SK-N-SH (cell line): Measurements from ENCODE around the gene ASZ1. TPM values are rescaled to one million over a fixed set of nuclear protein-coding genes. Genes with fewer than 3 reads are reported as not detected.

Source experiments
- CTCF ChIA-PET: fragments of 300-600, 350-600 bp; formaldehyde crosslinking; extraction: SDS; loops from one replicate; lab custom pipeline; 2021; lab: Yijun Ruan, JAX
- POLR2A ChIA-PET: fragments of 350-600 bp; sonication (Branson Sonifier 250); formaldehyde crosslinking; extraction: SDS; loops from one replicate; lab custom pipeline; 2020; ENCODE audit warnings: antibody characterized with exemption, inconsistent platforms; lab: Yijun Ruan, JAX
- DNase-seq: peaks from one replicate; pipeline ENCODE4 v3.0.0; 2012
- H2AFZ ChIP-seq: fragments of 200-600 bp; sonication (generic); 2 replicates; pipeline ENCODE4 v1.8.1; 2016; ENCODE audit warnings: antibody characterized with exemption, mild to moderate bottlenecking, low read depth
- H3F3A ChIP-seq: fragments of 200-600 bp; sonication (generic); replicated peaks from 2 replicates; pipeline ENCODE3; 2016; ENCODE audit warnings: antibody characterized with exemption, mild to moderate bottlenecking; ENCODE audit not compliant: insufficient read depth
- H3K27ac ChIP-seq, 2 experiments: fragments of 200-500 bp in 1 of 2; fragments of 200-600 bp in 1 of 2; sonication (Bioruptor generic) in 1 of 2; sonication (generic), shearing (Covaris generic) in 1 of 2; 2 replicates each; pipeline versions ENCODE4 v1.5.1 to v1.6.1; 2014 to 2016; ENCODE audit warnings: low read depth in 2 of 2, inconsistent platforms in 1 of 2, low read length in 1 of 2, mild to moderate bottlenecking in 1 of 2, mixed read lengths in 1 of 2
- H3K27me3 ChIP-seq: fragments of 200-600 bp; sonication (generic), shearing (Covaris generic); 2 replicates; pipeline ENCODE4 v1.6.1; 2016; ENCODE audit warnings: mixed run types; ENCODE audit not compliant: insufficient read depth
- H3K36me3 ChIP-seq, 2 experiments: fragments of 200-500 bp in 1 of 2; fragments of 200-600 bp in 1 of 2; sonication (Bioruptor generic) in 1 of 2; sonication (generic) in 1 of 2; replicated peaks in 1 of 2; 2 replicates each; pipeline versions ENCODE3 to v1.5.1; 2014 to 2016; ENCODE audit warnings: low read length in 1 of 2, mild to moderate bottlenecking in 1 of 2; ENCODE audit not compliant: insufficient read depth in 2 of 2, control insufficient read depth in 1 of 2
- H3K4me1 ChIP-seq, 2 experiments: fragments of 200-500 bp in 1 of 2; fragments of 200-600 bp in 1 of 2; sonication (Bioruptor generic) in 1 of 2; sonication (generic), shearing (Covaris generic) in 1 of 2; 2 replicates each; pipeline versions ENCODE4 v1.5.1 to v1.6.1; 2014 to 2016; ENCODE audit warnings: low read depth in 1 of 2, low read length in 1 of 2, mixed run types in 1 of 2; ENCODE audit not compliant: insufficient read depth in 2 of 2, control insufficient read depth in 1 of 2
- H3K4me2 ChIP-seq: fragments of 200-600 bp; sonication (generic), shearing (Covaris generic); 2 replicates; pipeline ENCODE4 v1.6.1; 2017; ENCODE audit warnings: mixed run types
- H3K4me3 ChIP-seq, 2 experiments: fragments of 200-500 bp in 1 of 2; fragments of 200-600 bp in 1 of 2; sonication (Bioruptor generic) in 1 of 2; sonication (generic), shearing (Covaris generic) in 1 of 2; 2 replicates each; pipeline versions ENCODE4 v1.5.1 to v1.8.1; 2014 to 2016; ENCODE audit warnings: low read depth in 2 of 2, inconsistent platforms in 1 of 2, low read length in 1 of 2, mild to moderate bottlenecking in 1 of 2, mixed read lengths in 1 of 2, moderate library complexity in 1 of 2
- H3K79me2 ChIP-seq: fragments of 200-600 bp; sonication (generic); 2 replicates; pipeline ENCODE4 v1.8.1; 2017; ENCODE audit warnings: mild to moderate bottlenecking; ENCODE audit not compliant: insufficient read depth
- H3K9ac ChIP-seq: fragments of 200-600 bp; sonication (generic); 2 replicates; pipeline ENCODE4 v1.6.1; 2017; ENCODE audit warnings: mixed run types
- H3K9me2 ChIP-seq: fragments of 200-600 bp; sonication (generic); 2 replicates; pipeline ENCODE4 v1.6.1; 2017; ENCODE audit warnings: mixed run types
- H3K9me3 ChIP-seq: fragments of 200-600 bp; sonication (generic); 2 replicates; pipeline ENCODE4 v1.6.1; 2017; ENCODE audit warnings: mixed run types, mild to moderate bottlenecking, moderate library complexity
- H4K20me1 ChIP-seq: fragments of 200-600 bp; sonication (generic); 2 replicates; pipeline ENCODE4 v1.6.1; 2017; ENCODE audit warnings: mild to moderate bottlenecking, mixed run types; ENCODE audit not compliant: insufficient read depth
- CTCF ChIP-seq: fragments of 200-600 bp; sonication (generic); IDR thresholded peaks from 2 replicates; pipeline ENCODE4 v1.6.1; 2017; ENCODE audit warnings: antibody characterized with exemption, mild to moderate bottlenecking, moderate library complexity
- ELF1 ChIP-seq: IDR thresholded peaks from 2 replicates; pipeline ENCODE4 v1.4.0; 2012
- EP300 ChIP-seq, 2 experiments: IDR thresholded peaks; 2 replicates each; pipeline versions ENCODE4 v1.4.0 to v1.6.1; 2012; ENCODE audit warnings: borderline replicate concordance in 1 of 2, low read depth in 1 of 2, low read length in 1 of 2
- FOXM1 ChIP-seq: IDR thresholded peaks from 2 replicates; pipeline ENCODE4 v1.4.0; 2012; ENCODE audit warnings: low read depth, mild to moderate bottlenecking
- GATA2 ChIP-seq: sonication (generic); formaldehyde crosslinking; IDR thresholded peaks from 2 replicates; pipeline ENCODE4 v1.5.0; 2020; ENCODE audit warnings: mild to moderate bottlenecking, missing genetic modification reagents
- MXI1 ChIP-seq: IDR thresholded peaks from 2 replicates; pipeline ENCODE4 v1.6.1; 2012; ENCODE audit warnings: mild to moderate bottlenecking, low read depth, low read length, improper control_type of control experiment
- POLR2AphosphoS5 ChIP-seq: IDR thresholded peaks from 2 replicates; pipeline ENCODE4 v1.6.1; 2012; ENCODE audit warnings: low read depth, low read length
- RCOR1 ChIP-seq: fragments of 150-350 bp; IDR thresholded peaks from 2 replicates; pipeline ENCODE4 v1.6.1; 2017; ENCODE audit warnings: antibody characterized with exemption, low read length
- SIN3A ChIP-seq: IDR thresholded peaks from 2 replicates; pipeline ENCODE4 v1.6.1; 2012; ENCODE audit warnings: low read depth, mild to moderate bottlenecking, low read length, moderate library complexity, borderline replicate concordance
- SMC3 ChIP-seq: IDR thresholded peaks from 2 replicates; pipeline ENCODE4 v1.6.1; 2012; ENCODE audit warnings: low read depth, low read length, improper control_type of control experiment
- TCF12 ChIP-seq: IDR thresholded peaks from 2 replicates; pipeline ENCODE4 v1.4.0; 2012
- USF1 ChIP-seq: IDR thresholded peaks from 2 replicates; pipeline ENCODE4 v1.4.0; 2012; ENCODE audit warnings: low read depth, borderline replicate concordance
- ZBTB33 ChIP-seq: IDR thresholded peaks from 2 replicates; pipeline ENCODE4 v1.4.0; 2012; ENCODE audit warnings: low read depth, borderline replicate concordance
- WGBS: methylation state at CpG from one replicate; pipeline ENCODE4 v1.1.6; 2017; ENCODE audit warnings: low lambda C conversion rate; 5-methylcytosine and 5-hydroxymethylcytosine counted together
- polyA plus RNA-seq, 3 experiments: library from polyadenylated mRNA; depleted of rRNA; stranded (reverse); fragments of >200 nt; gene quantifications; 2 replicates each; pipeline ENCODE4 v1.2.3, GENCODE V29; 2012

Gene ASZ1
- polyA plus RNA-seq, 1 of the 3 experiments (the other 2 are of a cell fraction), result not detected

GRCh38 chr7:117375380-117375779, 51.9 kb downstream of the ASZ1 start:
- Histone ChIP-seq H3K79me2 (no peaks in the 10 kb centered on the region), H3K4me3 (no peak overlapping the region), H3K36me3 (no peaks in the 10 kb centered on the region), H3K9ac (no peak overlapping the region), H2AFZ (no peak overlapping the region), H4K20me1 (no peaks in the 10 kb centered on the region), H3K9me3 (no peaks in the 10 kb centered on the region), H3K9me2 (no peaks in the 10 kb centered on the region), H3K4me1 (no peaks in the 10 kb centered on the region), H3K4me2 (no peak overlapping the region), H3F3A (no peaks in the 10 kb centered on the region), H3K27ac (no peak overlapping the region), H3K27me3 (peaks cover 5% of the 10 kb centered on the region; the same call in 1 of the 2 replicates)
- ChIA-PET POLR2A (no interaction called here), CTCF (interaction anchor here (0.9 to 2.2 kb wide), 3 partner anchors 35 to 161 kb away, joined by 3 to 7 read pairs (median 5); no protein-coding TSS in a partner anchor)
- TF ChIP-seq CTCF (peak; percentile 41), ELF1 (no peak)
- WGBS, result 4% methylated on average over 2 of the region's 2 CpGs
- no peak for DNase-seq

- Histone ChIP-seq H3K9me2 (no peaks in the 10 kb centered on the region), H3K79me2 (no peaks in the 10 kb centered on the region), H3K9me3 (no peaks in the 10 kb centered on the region), H3K36me3 (no peaks in the 10 kb centered on the region), H3K27me3 (peaks cover 16% of the 10 kb centered on the region; the same call in 1 of the 2 replicates), H3F3A (no peaks in the 10 kb centered on the region), H3K4me2 (no peak overlapping the region), H4K20me1 (no peaks in the 10 kb centered on the region), H3K9ac (no peak overlapping the region), H3K27ac (no peak overlapping the region), H3K4me1 (no peaks in the 10 kb centered on the region), H3K4me3 (no peak overlapping the region), H2AFZ (no peak overlapping the region)
- 5% methylated on average over 1 of the region's 1 CpG for WGBS
- ChIA-PET CTCF (interaction anchor here (0.9 to 1.6 kb wide), 2 partner anchors 23 to 28 kb away, joined by 4 to 8 read pairs; no protein-coding TSS in a partner anchor), POLR2A (no interaction called here)
- TF ChIP-seq EP300 (IDR thresholded peaks at IDR 0.05; ENCODE audit: borderline replicate concordance in 1 of 2, low read depth in 1 of 2, low read length in 1 of 2), result no peak
- no peak for DNase-seq
These were observed 55.2 kb downstream of the ASZ1 start for GRCh38 chr7:117372073-117372472.

- Histone ChIP-seq H3K9ac (no peak overlapping the region), H2AFZ (no peak overlapping the region), H3K4me2 (no peak overlapping the region), H4K20me1 (no peaks in the 10 kb centered on the region), H3K4me1 (no peaks in the 10 kb centered on the region), H3K9me3 (0 out of 2 replicates have a peak, but pooled peaks cover 7% of the 10 kb centered on the region), H3K36me3 (no peaks in the 10 kb centered on the region), H3F3A (no peaks in the 10 kb centered on the region), H3K79me2 (no peaks in the 10 kb centered on the region), H3K4me3 (no peak overlapping the region), H3K27me3 (peaks cover 13% of the 10 kb centered on the region; the same call in 1 of the 2 replicates), H3K27ac (no peak overlapping the region), H3K9me2 (no peaks in the 10 kb centered on the region; the same call in 1 of the 2 replicates)
- ChIA-PET CTCF (interaction anchor here (0.6 to 1.9 kb wide), 2 partner anchors 41 to 267 kb away, joined by 3 to 6 read pairs; no protein-coding TSS in a partner anchor), POLR2A (no interaction called here)
- DNase-seq, result no peak
- TF ChIP-seq CTCF, result no peak
- TF ChIP-seq USF1, result no peak
- no peak for TF ChIP-seq MXI1
- TF ChIP-seq ZBTB33, result no peak
- TF ChIP-seq FOXM1, result no peak
- no peak for TF ChIP-seq POLR2AphosphoS5
- no peak for TF ChIP-seq SIN3A
- TF ChIP-seq GATA2, result no peak
- no peak for TF ChIP-seq TCF12
- TF ChIP-seq SMC3, result no peak
- TF ChIP-seq RCOR1, result no peak
These were observed 62.8 kb downstream of the ASZ1 start for GRCh38 chr7:117364339-117365080.
